NB4 (cell line): Measurements from ENCODE around the gene ENTPD2.

ENCODE experiments used
- DNase-seq: peaks from one replicate; pipeline ENCODE4 v3.0.0; 2010; ENCODE audit warnings: low read depth
- H3K4me3 ChIP-seq: one replicate; pipeline ENCODE4 v1.5.1; 2011; ENCODE audit warnings: mild to moderate bottlenecking, low read depth, low read length, moderate library complexity
- MYC ChIP-seq: IDR thresholded peaks from 2 replicates; pipeline ENCODE4 v1.6.1; 2011; ENCODE audit warnings: low read depth, low read length
- POLR2A ChIP-seq: IDR thresholded peaks from 2 replicates; pipeline ENCODE4 v1.6.1; 2011; ENCODE audit warnings: mild to moderate bottlenecking; ENCODE audit not compliant: insufficient read length; ENCODE audit errors: extremely low read depth
- TF ChIP-seq, protein P1 (sequence below): IDR thresholded peaks from one replicate; pipeline ENCODE4 v1.5.1; 2012; ENCODE audit warnings: low read depth, low read length
- TF ChIP-seq, protein P2 (sequence below): IDR thresholded peaks from 2 replicates; pipeline ENCODE4 v1.6.1; 2011; ENCODE audit warnings: low read depth, low read length

The ENTPD2 gene

DNA sequence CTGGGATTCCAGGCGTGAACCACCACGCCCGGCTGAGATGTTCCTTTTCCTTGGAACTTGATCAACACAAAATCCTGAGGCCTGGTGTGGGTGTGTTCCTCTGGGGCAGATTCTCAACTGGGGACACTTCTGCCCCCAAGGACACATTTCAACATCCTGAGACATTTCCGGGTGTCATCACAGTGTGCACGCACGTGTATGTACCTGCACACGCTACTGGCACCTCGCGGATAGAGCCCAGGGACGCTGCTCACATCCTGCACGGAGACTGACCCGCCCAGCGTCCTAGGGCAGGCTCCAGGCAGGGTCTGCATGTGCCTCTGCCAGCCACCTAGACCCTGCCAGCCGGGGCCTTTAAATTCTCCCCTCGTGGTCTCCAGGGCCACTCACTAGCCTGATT, 8.5 kb upstream of the ENTPD2 start:
- no peak overlapping the region for H3K4me3 ChIP-seq
- peak; percentile 63 for DNase-seq
- TF ChIP-seq, protein P1, sequence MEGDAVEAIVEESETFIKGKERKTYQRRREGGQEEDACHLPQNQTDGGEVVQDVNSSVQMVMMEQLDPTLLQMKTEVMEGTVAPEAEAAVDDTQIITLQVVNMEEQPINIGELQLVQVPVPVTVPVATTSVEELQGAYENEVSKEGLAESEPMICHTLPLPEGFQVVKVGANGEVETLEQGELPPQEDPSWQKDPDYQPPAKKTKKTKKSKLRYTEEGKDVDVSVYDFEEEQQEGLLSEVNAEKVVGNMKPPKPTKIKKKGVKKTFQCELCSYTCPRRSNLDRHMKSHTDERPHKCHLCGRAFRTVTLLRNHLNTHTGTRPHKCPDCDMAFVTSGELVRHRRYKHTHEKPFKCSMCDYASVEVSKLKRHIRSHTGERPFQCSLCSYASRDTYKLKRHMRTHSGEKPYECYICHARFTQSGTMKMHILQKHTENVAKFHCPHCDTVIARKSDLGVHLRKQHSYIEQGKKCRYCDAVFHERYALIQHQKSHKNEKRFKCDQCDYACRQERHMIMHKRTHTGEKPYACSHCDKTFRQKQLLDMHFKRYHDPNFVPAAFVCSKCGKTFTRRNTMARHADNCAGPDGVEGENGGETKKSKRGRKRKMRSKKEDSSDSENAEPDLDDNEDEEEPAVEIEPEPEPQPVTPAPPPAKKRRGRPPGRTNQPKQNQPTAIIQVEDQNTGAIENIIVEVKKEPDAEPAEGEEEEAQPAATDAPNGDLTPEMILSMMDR, result no peak
- TF ChIP-seq MYC, result peak; percentile 53; the same call in 1 of the 2 replicates
- TF ChIP-seq, protein P2, sequence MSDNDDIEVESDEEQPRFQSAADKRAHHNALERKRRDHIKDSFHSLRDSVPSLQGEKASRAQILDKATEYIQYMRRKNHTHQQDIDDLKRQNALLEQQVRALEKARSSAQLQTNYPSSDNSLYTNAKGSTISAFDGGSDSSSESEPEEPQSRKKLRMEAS, result peak; percentile 72

DNA sequence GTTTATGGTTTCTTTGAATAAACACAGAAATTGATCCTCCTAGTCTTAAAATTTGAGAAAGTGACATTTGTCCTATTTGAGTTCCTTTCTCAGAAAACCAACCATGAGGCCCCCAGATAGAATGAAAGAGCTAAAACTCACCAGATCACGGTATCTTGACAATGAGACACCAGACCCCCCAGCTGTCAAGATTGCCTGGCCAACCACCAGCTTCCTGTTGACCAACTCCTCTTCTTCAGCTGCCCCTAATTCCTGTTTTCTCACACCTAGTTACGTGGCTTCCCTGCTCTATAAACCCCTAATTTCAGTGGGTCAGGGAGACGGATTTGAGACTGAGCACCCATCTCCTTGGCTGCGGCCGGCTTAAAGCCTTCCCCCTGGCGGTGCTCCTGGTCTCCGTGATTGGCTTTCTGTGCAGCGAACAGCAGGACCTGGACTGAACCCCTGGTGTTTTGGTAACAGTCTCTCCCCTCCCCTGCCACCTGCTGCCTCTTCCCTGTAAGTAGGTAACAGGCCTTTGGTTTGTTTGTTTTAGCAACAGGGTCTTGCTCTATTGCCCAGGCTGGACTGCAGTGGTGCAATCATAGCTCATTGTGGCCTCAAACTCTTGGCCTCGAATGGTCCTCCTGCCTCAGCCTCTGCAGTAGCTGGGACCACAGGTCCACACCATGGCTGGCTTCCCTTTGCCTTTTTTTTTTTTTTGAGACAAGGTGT, 4.8 kb upstream of the ENTPD2 start:
- no peak overlapping the region for H3K4me3 ChIP-seq
- DNase-seq, result peak; percentile 66
- TF ChIP-seq MYC (no peak), POLR2A (no peak)
- TF ChIP-seq, protein P2, result no peak
- TF ChIP-seq, protein P1, result no peak

DNA sequence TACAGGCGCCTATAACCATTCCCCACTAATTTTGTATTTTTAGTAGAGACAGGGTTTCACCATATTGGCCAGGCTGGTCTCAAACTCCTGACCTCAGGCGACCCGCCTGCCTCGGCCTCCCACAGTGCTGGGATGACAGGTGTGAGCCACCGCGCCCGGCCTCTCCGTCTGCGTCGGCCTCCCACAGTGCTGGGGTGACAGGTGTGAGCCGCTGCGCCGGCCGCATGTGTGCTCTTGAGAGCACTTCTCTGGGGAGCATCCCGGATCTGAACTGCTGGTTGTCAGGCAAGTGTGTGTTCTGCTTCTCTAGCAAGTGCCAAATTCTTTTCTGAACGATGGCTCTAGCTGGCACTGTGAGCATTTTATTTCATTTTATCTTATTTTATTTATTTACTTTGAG, 3.7 kb upstream of the ENTPD2 start:
- H3K4me3 ChIP-seq, result no peak overlapping the region
- no peak for DNase-seq
- TF ChIP-seq, protein P1, result no peak
- TF ChIP-seq, protein P2, result no peak
- TF ChIP-seq POLR2A, result no peak
- no peak for TF ChIP-seq MYC

DNA sequence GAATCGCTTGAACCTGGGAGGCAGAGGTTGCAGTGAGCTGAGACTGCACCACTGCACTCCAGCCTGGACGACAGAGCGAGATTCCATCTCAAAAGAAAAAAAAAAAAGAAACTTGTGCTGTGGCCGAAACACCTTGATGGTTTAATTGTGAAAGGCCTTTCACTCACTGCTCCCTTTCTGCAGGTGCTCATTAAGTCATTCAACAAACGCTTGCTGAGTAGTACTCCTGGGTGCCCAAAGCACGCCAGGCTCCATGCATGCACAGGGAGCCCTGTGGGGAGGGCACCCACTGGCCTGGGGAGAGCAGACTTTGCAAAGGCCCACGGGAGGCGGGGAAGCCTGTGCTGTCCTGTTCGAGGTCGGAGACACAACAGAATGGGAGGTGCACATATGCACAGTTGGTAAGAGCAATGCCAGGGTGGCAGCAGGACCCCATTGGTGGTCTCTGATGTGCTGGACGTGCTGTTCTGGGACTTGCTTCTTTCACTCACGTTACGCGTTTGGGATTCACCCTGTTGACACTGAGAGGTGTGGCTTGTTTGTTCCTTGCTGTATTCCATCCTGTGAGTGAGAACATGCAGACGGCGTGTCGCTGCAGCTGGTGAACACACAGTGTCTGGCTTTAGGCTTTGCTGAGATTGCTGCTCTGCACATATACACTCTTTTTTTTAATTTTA, 3.0 kb upstream of the ENTPD2 start:
- no peak overlapping the region for H3K4me3 ChIP-seq
- no peak for TF ChIP-seq POLR2A
- no peak for TF ChIP-seq MYC
- TF ChIP-seq, protein P2, result no peak
- TF ChIP-seq, protein P1, result no peak
- DNase-seq, result no peak

DNA sequence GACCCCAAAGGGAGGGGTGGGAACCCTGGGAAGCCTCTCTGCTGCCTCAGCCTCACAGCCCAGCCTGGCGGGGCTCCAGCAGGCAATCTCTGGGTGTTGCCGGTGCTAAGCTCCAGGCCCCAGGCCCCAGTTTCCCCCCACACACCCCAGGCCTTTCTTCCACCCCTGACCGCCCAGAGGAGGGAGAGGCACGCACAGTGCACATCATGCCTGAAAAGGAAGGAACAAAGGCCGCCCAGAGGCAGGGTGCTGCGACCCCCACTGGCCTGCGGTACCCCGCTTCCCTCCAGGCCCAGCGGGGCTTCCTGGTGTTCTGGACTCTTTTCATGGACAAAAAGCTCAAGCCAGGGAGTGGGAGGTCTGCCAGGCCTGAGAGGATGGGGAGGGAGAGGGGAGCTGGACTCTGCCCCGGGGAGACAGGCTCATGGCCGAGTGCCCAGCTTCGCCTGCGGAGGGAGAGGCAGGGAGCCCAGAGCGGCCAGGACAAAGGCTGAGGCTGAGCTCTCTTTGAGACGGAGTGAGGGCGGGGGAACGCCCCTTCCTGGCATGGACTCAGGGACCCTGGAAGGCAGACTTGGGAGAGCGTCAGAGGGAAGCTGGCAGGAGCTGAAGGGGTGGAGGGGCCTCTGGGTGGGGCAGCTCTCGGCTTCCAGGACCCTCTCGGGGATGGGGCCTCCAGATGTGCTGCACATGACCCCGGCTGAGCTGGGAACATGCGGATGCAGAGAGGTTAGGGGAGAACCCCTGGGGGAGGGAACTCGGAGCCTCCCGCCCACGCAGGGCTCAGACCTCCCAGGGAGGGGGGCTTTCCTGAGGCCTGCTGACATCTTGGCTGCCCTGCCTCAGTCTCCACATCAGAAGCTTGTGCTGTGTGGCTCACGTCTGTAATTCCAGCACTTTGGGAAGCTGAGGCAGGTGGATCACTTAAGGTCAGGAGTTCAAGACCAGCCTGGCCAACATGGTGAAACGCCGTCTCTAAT, 1.8 kb upstream of the ENTPD2 start:
- DNase-seq, result no peak
- H3K4me3 ChIP-seq, result no peak overlapping the region
- TF ChIP-seq, protein P1, result no peak
- no peak for TF ChIP-seq MYC
- no peak for TF ChIP-seq POLR2A
- TF ChIP-seq, protein P2, result no peak
